Thoracic aorta (tissue), 2 donors: ENCODE data around the gene IGSF21. TPM values are rescaled to one million over a fixed set of nuclear protein-coding genes. Genes with fewer than 3 reads are reported as not detected.

Source experiments
- ATAC-seq: fragments of 150-250 bp; one replicate; pipeline ENCODE4 v1.8.0; 2017; ENCODE audit warnings: low read depth; ENCODE audit not compliant: insufficient number of reproducible peaks, low FRiP score
- DNase-seq: peaks from one replicate; pipeline ENCODE4 v3.0.0-alpha.2; 2020; ENCODE audit warnings: low spot score
- H3K27ac ChIP-seq, 2 donors: fragments of 200-600 bp; sonication (generic); 1 replicate in 1 of 2; 2 replicates in 1 of 2; pipeline ENCODE4 v1.5.1; 2016; ENCODE audit warnings: mild to moderate bottlenecking in 2 of 2, moderate library complexity in 2 of 2
- H3K27me3 ChIP-seq: fragments of 200-600 bp; sonication (generic); replicated peaks from 2 replicates; pipeline ENCODE4 v1.6.0; 2016; ENCODE audit warnings: mild to moderate bottlenecking; ENCODE audit not compliant: insufficient read depth
- H3K36me3 ChIP-seq: fragments of 200-600 bp; sonication (generic); one replicate; pipeline ENCODE4 v1.5.1; 2016
- H3K4me1 ChIP-seq, 2 donors: fragments of 200-600 bp; sonication (generic); 1 replicate in 1 of 2; 2 replicates in 1 of 2; pipeline versions ENCODE4 v1.5.1 to v1.6.0; 2016; ENCODE audit warnings: low read depth in 2 of 2, mild to moderate bottlenecking in 1 of 2; ENCODE audit not compliant: control insufficient read depth in 1 of 2
- H3K4me3 ChIP-seq: fragments of 200-600 bp; sonication (generic); 2 replicates; pipeline ENCODE4 v1.5.1; 2016; ENCODE audit warnings: mild to moderate bottlenecking
- H3K9me3 ChIP-seq: fragments of 200-600 bp; sonication (generic); 2 replicates; pipeline ENCODE4 v1.5.1; 2016
- total RNA-seq, 2 donors: library from RNA; depleted of rRNA; stranded (reverse); fragments of >200 nt; gene quantifications; one replicate each; pipeline versions ENCODE4 v1.1.0 to v1.2.3, GENCODE V29; 2016
- TF ChIP-seq, protein P1 (sequence below): fragments of 200-600 bp; sonication (generic); IDR thresholded peaks from one replicate; pipeline ENCODE4 v1.5.1; 2019; ENCODE audit warnings: antibody characterized with exemption

Gene IGSF21
- total RNA-seq, 2 donors from 2014 or later: 5.0 to 10.9 TPM

GRCh38 chr1:18149027-18149641 lies 41.5 kb downstream of the IGSF21 start:
- Histone ChIP-seq H3K4me1 (no peaks in the 10 kb centered on the region), H3K27me3 (no peaks in the 10 kb centered on the region), H3K4me3 (no peak overlapping the region), H3K36me3 (no peaks in the 10 kb centered on the region), H3K9me3 (no peaks in the 10 kb centered on the region), H3K27ac (no peak overlapping the region)
- ATAC-seq (no peak), DNase-seq (no peak)
- TF ChIP-seq, protein P1, sequence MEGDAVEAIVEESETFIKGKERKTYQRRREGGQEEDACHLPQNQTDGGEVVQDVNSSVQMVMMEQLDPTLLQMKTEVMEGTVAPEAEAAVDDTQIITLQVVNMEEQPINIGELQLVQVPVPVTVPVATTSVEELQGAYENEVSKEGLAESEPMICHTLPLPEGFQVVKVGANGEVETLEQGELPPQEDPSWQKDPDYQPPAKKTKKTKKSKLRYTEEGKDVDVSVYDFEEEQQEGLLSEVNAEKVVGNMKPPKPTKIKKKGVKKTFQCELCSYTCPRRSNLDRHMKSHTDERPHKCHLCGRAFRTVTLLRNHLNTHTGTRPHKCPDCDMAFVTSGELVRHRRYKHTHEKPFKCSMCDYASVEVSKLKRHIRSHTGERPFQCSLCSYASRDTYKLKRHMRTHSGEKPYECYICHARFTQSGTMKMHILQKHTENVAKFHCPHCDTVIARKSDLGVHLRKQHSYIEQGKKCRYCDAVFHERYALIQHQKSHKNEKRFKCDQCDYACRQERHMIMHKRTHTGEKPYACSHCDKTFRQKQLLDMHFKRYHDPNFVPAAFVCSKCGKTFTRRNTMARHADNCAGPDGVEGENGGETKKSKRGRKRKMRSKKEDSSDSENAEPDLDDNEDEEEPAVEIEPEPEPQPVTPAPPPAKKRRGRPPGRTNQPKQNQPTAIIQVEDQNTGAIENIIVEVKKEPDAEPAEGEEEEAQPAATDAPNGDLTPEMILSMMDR: no peak

- no peak overlapping the region for H3K27ac ChIP-seq
- ATAC-seq: no peak
- H3K4me3 ChIP-seq: no peak overlapping the region
- DNase-seq: no peak
- no peaks in the 10 kb centered on the region for H3K9me3 ChIP-seq
- H3K27me3 ChIP-seq: no peaks in the 10 kb centered on the region
- TF ChIP-seq, protein P1: no peak
- H3K4me1 ChIP-seq: no peaks in the 10 kb centered on the region
- H3K36me3 ChIP-seq: no peaks in the 10 kb centered on the region
Measured at GRCh38 chr1:18151436-18152122, 44.0 kb downstream of the IGSF21 start.

DNA sequence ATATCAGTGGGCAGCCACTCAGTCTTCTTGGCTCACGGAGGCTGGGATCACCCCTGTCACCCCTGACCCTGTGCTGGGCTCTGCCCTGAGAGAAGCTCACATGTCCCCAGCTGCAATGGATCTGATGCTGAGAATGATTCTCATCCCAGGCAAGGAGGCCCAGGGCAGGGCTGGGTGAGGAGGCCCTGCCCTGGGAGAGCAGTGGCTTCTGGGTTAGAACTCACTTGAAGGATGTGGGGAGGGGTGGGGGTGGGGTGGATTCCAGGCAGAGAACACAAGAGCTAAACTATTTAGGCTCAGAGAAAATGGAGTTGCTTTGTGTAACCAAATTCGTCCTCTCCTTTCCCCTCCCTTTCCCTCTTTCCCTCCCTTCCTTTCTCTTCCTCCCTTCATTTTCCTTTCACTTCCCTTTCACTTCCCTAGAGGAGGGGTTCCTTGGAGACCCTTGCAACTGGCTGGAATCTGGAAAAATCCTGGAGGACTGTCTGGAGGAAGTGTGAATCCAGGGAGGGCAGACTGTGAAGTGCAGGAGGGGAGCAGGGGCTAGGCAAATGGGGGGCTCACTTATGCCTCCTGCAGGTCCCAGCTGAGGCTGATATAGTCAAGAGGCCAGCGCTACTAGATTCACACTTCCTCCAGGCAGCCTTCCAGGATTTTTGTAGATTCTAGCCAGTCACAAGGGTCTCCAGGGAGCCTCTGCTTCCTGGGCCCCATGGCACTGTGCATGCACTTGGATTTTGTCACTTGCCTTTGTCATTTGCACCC lies 47.0 kb downstream of the IGSF21 start:
- Histone ChIP-seq H3K27ac (no peak overlapping the region), H3K4me1 (no peaks in the 10 kb centered on the region), H3K4me3 (no peak overlapping the region), H3K27me3 (no peaks in the 10 kb centered on the region), H3K9me3 (no peaks in the 10 kb centered on the region), H3K36me3 (no peaks in the 10 kb centered on the region)
- TF ChIP-seq, protein P1: no peak
- DNase-seq (no peak), ATAC-seq (no peak)

GRCh38 chr1:18155881-18156385 lies 48.3 kb downstream of the IGSF21 start:
- no peak overlapping the region for H3K4me3 ChIP-seq
- TF ChIP-seq, protein P1: no peak
- no peaks in the 10 kb centered on the region for H3K9me3 ChIP-seq
- no peaks in the 10 kb centered on the region for H3K36me3 ChIP-seq
- no peaks in the 10 kb centered on the region for H3K27me3 ChIP-seq
- no peak overlapping the region for H3K27ac ChIP-seq
- no peaks in the 10 kb centered on the region for H3K4me1 ChIP-seq
- DNase-seq (no peak), ATAC-seq (no peak)

- Histone ChIP-seq H3K4me3 (no peak overlapping the region), H3K9me3 (no peaks in the 10 kb centered on the region), H3K36me3 (no peaks in the 10 kb centered on the region), H3K4me1 (no peaks in the 10 kb centered on the region), H3K27me3 (no peaks in the 10 kb centered on the region), H3K27ac (no peak overlapping the region)
- DNase-seq: no peak
- no peak for ATAC-seq
- TF ChIP-seq, protein P1: no peak
Measured at GRCh38 chr1:18157352-18157751, 49.8 kb downstream of the IGSF21 start.
